HEK293T (cell line): Measurements from ENCODE around the gene CAPZA1.

Experiments used
- CTCF ChIA-PET: fragments of 350-600 bp; formaldehyde crosslinking; extraction: SDS; loops from one replicate; lab custom pipeline; 2021; ENCODE audit warnings: antibody characterized with exemption, inconsistent platforms; lab: Yijun Ruan, JAX
- POLR2A ChIA-PET: fragments of 350-600 bp; formaldehyde crosslinking; extraction: SDS; loops from one replicate; lab custom pipeline; 2020; ENCODE audit warnings: antibody characterized with exemption, inconsistent platforms; lab: Yijun Ruan, JAX
- DNase-seq: peaks from one replicate; pipeline ENCODE4 v3.0.0; 2012; ENCODE audit warnings: mixed read lengths; ENCODE audit errors: extremely low spot score
- ARNT ChIP-seq: fragments of 450-650 bp; IDR thresholded peaks from 2 replicates; pipeline ENCODE4 v1.6.1; 2017; ENCODE audit warnings: mild to moderate bottlenecking
- BHLHE40 ChIP-seq: fragments of 450-650 bp; IDR thresholded peaks from 2 replicates; pipeline ENCODE4 v1.6.1; 2016; ENCODE audit warnings: mild to moderate bottlenecking, moderate library complexity, borderline replicate concordance
- CTBP1 ChIP-seq: fragments of 450-650 bp; IDR thresholded peaks from 2 replicates; pipeline ENCODE4 v1.6.1; 2016; ENCODE audit warnings: borderline replicate concordance
- ELF4 ChIP-seq: fragments of 450-650 bp; IDR thresholded peaks from 2 replicates; pipeline ENCODE4 v1.6.1; 2017; ENCODE audit warnings: antibody characterized with exemption
- FOXA1 ChIP-seq: fragments of 450-650 bp; IDR thresholded peaks from 2 replicates; pipeline ENCODE4 v1.6.1; 2016; ENCODE audit warnings: mild to moderate bottlenecking
- FOXK2 ChIP-seq: fragments of 450-650 bp; IDR thresholded peaks from 2 replicates; pipeline ENCODE4 v1.6.1; 2016; ENCODE audit warnings: mild to moderate bottlenecking
- FOXM1 ChIP-seq: fragments of 450-650 bp; IDR thresholded peaks from 2 replicates; pipeline ENCODE4 v1.6.1; 2017; ENCODE audit warnings: mild to moderate bottlenecking, borderline replicate concordance
- HDGF ChIP-seq: fragments of 450-650 bp; IDR thresholded peaks from 2 replicates; pipeline ENCODE4 v1.6.1; 2017; ENCODE audit warnings: antibody characterized with exemption, borderline replicate concordance
- L3MBTL2 ChIP-seq: fragments of 450-650 bp; conservative IDR thresholded peaks from 2 replicates; pipeline ENCODE4 v1.6.1; 2016; ENCODE audit warnings: mild to moderate bottlenecking
- LEF1 ChIP-seq: fragments of 450-650 bp; IDR thresholded peaks from 2 replicates; pipeline ENCODE4 v1.6.1; 2017; ENCODE audit warnings: mild to moderate bottlenecking, borderline replicate concordance
- NFRKB ChIP-seq: fragments of 450-650 bp; IDR thresholded peaks from 2 replicates; pipeline ENCODE4 v1.6.1; 2016; ENCODE audit warnings: mild to moderate bottlenecking, moderate library complexity
- SP1 ChIP-seq: fragments of 450-650 bp; IDR thresholded peaks from 2 replicates; pipeline ENCODE4 v1.6.1; 2017
- SUZ12 ChIP-seq: fragments of 450-650 bp; IDR thresholded peaks from 2 replicates; pipeline ENCODE4 v1.6.1; 2016; ENCODE audit warnings: mild to moderate bottlenecking
- TARDBP ChIP-seq: fragments of 450-650 bp; IDR thresholded peaks from 2 replicates; pipeline ENCODE4 v1.6.1; 2016
- ZNF384 ChIP-seq: fragments of 450-650 bp; IDR thresholded peaks from 2 replicates; pipeline ENCODE4 v1.6.1; 2016
- TF ChIP-seq, protein P1 (sequence below): fragments of 450-650 bp; IDR thresholded peaks from 2 replicates; pipeline ENCODE4 v1.6.1; 2016

CAPZA1 gene

DNA sequence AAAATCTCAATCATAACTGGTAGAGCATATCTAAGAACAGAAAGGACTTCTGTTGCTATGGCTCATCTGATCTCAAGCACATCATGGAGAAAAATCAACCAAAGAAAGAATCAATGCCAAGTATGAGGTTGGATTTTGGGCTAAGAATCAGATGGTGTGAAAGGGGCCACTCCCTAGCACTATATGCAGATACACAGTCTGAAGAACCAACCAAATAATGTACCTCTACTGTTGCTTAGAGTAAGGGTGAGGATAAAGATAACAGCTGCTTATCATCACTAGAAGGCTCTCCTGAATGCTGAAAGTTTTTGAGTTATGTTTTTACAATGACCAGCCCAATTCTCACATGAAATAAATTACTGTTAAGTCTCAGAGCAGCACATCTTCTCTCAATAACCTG is 36.3 kb upstream of the CAPZA1 start:
- no peak for TF ChIP-seq BHLHE40
- TF ChIP-seq ARNT, result no peak
- no peak for TF ChIP-seq SUZ12
- TF ChIP-seq ZNF384, result no peak
- TF ChIP-seq, protein P1, sequence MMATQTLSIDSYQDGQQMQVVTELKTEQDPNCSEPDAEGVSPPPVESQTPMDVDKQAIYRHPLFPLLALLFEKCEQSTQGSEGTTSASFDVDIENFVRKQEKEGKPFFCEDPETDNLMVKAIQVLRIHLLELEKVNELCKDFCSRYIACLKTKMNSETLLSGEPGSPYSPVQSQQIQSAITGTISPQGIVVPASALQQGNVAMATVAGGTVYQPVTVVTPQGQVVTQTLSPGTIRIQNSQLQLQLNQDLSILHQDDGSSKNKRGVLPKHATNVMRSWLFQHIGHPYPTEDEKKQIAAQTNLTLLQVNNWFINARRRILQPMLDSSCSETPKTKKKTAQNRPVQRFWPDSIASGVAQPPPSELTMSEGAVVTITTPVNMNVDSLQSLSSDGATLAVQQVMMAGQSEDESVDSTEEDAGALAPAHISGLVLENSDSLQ, result no peak
- TF ChIP-seq L3MBTL2, result no peak
- no peak for TF ChIP-seq CTBP1
- TF ChIP-seq LEF1, result no peak
- TF ChIP-seq NFRKB, result no peak
- TF ChIP-seq FOXM1, result no peak
- TF ChIP-seq TARDBP, result no peak
- TF ChIP-seq SP1, result no peak
- TF ChIP-seq FOXK2, result no peak
- no peak for TF ChIP-seq HDGF
- no peak for TF ChIP-seq FOXA1
- TF ChIP-seq ELF4, result no peak
- DNase-seq, result no peak
- ChIA-PET CTCF (no interaction called here), POLR2A (no interaction called here)

DNA sequence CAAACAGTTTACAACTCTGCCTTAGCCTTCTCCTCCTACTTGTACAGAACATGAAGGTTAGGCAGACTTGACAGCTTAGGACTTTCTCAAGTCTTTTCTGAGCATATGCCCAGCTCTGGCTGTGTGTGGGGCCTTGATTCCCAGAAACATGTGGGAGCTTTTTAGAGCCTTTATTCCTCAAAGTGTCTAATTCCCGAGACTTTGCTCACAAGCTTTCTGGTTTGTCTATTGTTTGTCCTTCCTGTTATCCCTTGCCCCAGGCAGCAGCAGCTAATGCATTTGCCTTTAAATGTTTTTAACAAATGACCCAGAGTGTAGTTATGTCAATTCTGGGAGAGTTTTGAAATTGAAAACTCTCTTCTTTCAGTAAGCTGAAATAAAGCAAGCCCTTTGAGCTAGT is 29.9 kb upstream of the CAPZA1 start:
- CTCF ChIA-PET, result interaction anchor here (0.7 kb wide), 1 partner anchor 616 kb away, joined by 4 read pairs; no protein-coding TSS in a partner anchor
- no peak for DNase-seq
- POLR2A ChIA-PET, result interaction anchor here (1.4 kb wide), 1 partner anchor 14 kb away, joined by 3 read pairs; no protein-coding TSS in a partner anchor
- no peak for TF ChIP-seq NFRKB
- TF ChIP-seq ZNF384, result no peak
- TF ChIP-seq HDGF, result no peak
- no peak for TF ChIP-seq BHLHE40
- TF ChIP-seq FOXK2, result no peak
- TF ChIP-seq ELF4, result no peak
- no peak for TF ChIP-seq L3MBTL2
- TF ChIP-seq ARNT, result no peak
- TF ChIP-seq SUZ12, result no peak
- no peak for TF ChIP-seq FOXA1
- TF ChIP-seq LEF1, result no peak
- no peak for TF ChIP-seq TARDBP
- TF ChIP-seq, protein P1, result no peak

DNA sequence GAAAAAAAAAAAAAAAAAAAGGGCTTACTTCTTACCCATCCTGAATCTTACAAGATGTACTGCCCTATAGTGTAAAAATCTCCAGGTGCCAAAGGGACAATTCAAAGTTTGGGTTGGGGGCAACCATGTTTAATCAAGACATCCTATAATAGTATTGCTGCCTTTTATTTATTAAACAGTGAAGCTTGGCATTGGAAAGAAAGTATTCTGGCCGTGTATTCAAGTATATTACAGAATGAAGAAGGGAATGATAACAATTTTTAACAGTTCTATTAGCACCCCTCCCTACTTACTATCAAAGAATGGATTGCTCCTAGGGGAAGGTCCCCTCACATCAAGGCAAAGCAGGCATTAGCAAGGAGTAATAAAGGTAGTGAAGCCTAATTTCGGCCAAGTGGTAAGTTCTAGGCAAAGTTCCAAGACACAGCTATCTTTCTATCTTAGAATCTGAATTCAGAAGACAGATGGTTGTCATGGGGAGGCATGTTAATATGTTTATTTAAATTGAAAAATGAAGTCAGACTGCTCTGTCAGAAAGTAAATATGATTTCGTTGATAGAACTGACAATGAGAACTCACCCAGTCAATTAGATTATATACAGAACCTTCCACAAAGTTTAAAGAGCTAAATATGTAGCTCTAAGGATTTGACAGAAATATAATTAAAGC is 25.3 kb upstream of the CAPZA1 start:
- no peak for DNase-seq
- ChIA-PET CTCF (no interaction called here), POLR2A (interaction anchor here (1.3 kb wide), 1 partner anchor 25 kb away, joined by 6 read pairs; the partner anchor contains the start of gene ST7L)
- TF ChIP-seq, protein P1, result no peak
- no peak for TF ChIP-seq HDGF
- no peak for TF ChIP-seq ZNF384
- TF ChIP-seq FOXM1, result no peak
- TF ChIP-seq ARNT, result no peak

DNA sequence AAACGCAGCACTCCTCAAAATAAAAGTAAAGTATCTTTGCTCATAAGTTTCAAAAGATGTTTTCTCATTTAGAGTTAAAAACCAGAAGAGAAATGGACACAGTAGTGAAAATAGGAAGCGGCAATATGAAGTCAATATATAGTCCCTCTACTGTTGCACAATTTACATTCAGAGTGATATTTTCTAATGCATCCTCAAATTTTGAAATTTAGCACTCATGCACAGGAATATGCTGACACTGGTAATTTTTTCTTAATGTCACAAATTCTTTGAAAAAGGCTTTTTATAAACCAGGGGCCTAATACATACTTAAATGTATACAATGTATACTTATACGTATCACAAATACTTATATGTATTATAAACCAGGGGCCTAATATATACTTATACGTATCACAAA is 20.2 kb upstream of the CAPZA1 start:
- TF ChIP-seq FOXA1 (no peak), ARNT (no peak), SUZ12 (no peak)
- no peak for DNase-seq
- POLR2A ChIA-PET, result no interaction called here
- CTCF ChIA-PET, result no interaction called here

DNA sequence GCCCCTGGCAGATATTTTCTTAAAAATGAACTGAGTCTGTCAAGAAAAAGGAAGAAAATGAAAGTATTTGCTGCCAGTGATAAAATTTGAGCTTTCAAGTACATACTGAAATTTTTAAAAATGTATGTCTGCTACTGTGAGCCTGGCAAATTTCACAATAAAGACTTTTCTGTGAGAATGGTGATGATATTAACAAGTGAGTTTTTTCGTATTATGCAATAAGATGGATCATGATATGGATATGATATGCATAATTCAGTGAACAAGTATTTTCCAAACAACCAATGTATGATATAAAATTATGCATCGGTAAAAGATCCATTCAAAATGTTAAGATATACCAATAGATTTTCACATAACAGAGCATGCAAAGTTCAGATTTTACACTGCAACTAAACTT is 16.6 kb upstream of the CAPZA1 start:
- ChIA-PET CTCF (no interaction called here), POLR2A (interaction anchor here (1.0 to 1.9 kb wide), 2 partner anchors 15 to 207 kb away, joined by 3 to 4 read pairs; partner anchors contain the start of gene CTTNBP2NL)
- TF ChIP-seq FOXA1 (no peak), LEF1 (no peak), BHLHE40 (no peak)
- no peak for DNase-seq

DNA sequence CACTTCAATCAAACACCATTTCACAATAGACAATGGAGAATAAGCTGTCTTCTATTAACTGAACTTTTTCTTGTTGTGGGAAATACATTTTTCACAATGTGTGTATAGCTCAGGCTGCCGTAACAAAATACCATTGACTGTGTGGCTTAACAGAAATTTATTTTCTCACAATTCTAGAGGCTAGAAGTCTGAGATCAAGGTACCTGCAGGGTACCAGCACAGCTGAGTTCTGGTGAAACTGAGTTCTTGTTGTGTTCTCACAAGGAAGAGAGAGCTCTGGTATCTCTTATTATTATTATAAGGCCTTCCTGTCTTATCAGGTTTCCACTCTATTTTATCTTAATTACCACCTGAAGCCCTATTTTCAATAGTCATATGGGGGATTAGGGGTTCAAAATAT is 16.1 kb upstream of the CAPZA1 start:
- DNase-seq, result no peak
- CTCF ChIA-PET, result no interaction called here
- TF ChIP-seq ZNF384 (no peak), HDGF (no peak), L3MBTL2 (no peak), SP1 (no peak), NFRKB (no peak), ELF4 (no peak), FOXM1 (no peak), BHLHE40 (no peak), TARDBP (no peak), FOXA1 (no peak), SUZ12 (no peak), CTBP1 (no peak), LEF1 (no peak), ARNT (no peak), FOXK2 (no peak)
- TF ChIP-seq, protein P1, result no peak
- POLR2A ChIA-PET, result interaction anchor here (1.0 to 1.9 kb wide), 2 partner anchors 14 to 208 kb away, joined by 3 to 4 read pairs; partner anchors contain the start of gene CTTNBP2NL
